ENCODE results near the gene CD59.

CD59 gene

GRCh38 chr11:33770236-33770635 lies 34.0 kb upstream of the CD59 start:
- H3K4me3 ChIP-seq (ENCODE audit: low read depth, low read length): no peak overlapping the region
- no peak for DNase-seq (ENCODE audit: low read depth, low spot score)
- no peak for TF ChIP-seq CTCF (IDR thresholded peaks at IDR 0.05; ENCODE audit: low read depth, low read length)
- in situ Hi-C loops (cut with HindIII; ENCODE audit: low sequenced_read_pairs): no loop called here

- H3K4me3 ChIP-seq (ENCODE audit: low read depth, low read length): no peak overlapping the region
- in situ Hi-C loops (cut with HindIII; ENCODE audit: low sequenced_read_pairs): no loop called here
- DNase-seq (ENCODE audit: low read depth, low spot score): no peak
- TF ChIP-seq CTCF (IDR thresholded peaks at IDR 0.05; ENCODE audit: low read depth, low read length): no peak
Observed at GRCh38 chr11:33769542-33769941, 33.3 kb upstream of the CD59 start.

- H3K4me3 ChIP-seq (ENCODE audit: low read depth, low read length): no peak overlapping the region
- no peak for DNase-seq (ENCODE audit: low read depth, low spot score)
- in situ Hi-C loops (cut with HindIII; ENCODE audit: low sequenced_read_pairs): no loop called here
Observed at GRCh38 chr11:33767624-33768023, 31.4 kb upstream of the CD59 start.

GRCh38 chr11:33766085-33766484 lies 29.9 kb upstream of the CD59 start:
- in situ Hi-C loops (cut with HindIII; ENCODE audit: low sequenced_read_pairs): no loop called here
- no peak overlapping the region for H3K4me3 ChIP-seq (ENCODE audit: low read depth, low read length)
- TF ChIP-seq CTCF (IDR thresholded peaks at IDR 0.05; ENCODE audit: low read depth, low read length): no peak
- no peak for DNase-seq (ENCODE audit: low read depth, low spot score)

More at GRCh38 chr11:33767624-33768023, 31.4 kb upstream of the CD59 start:
- TF ChIP-seq CTCF (IDR thresholded peaks at IDR 0.05; ENCODE audit: low read depth, low read length): no peak

- no peak for DNase-seq (ENCODE audit: low read depth, low spot score)
- in situ Hi-C loops (cut with HindIII; ENCODE audit: low sequenced_read_pairs): no loop called here
- H3K4me3 ChIP-seq (ENCODE audit: low read depth, low read length): no peak overlapping the region
- TF ChIP-seq CTCF (IDR thresholded peaks at IDR 0.05; ENCODE audit: low read depth, low read length): no peak
Observed at GRCh38 chr11:33761471-33761870, 25.2 kb upstream of the CD59 start.

- TF ChIP-seq CTCF (IDR thresholded peaks at IDR 0.05; ENCODE audit: low read depth, low read length): no peak
- in situ Hi-C loops (cut with HindIII; ENCODE audit: low sequenced_read_pairs): no loop called here
- peak; percentile 89 for DNase-seq (ENCODE audit: low read depth, low spot score)
- H3K4me3 ChIP-seq (ENCODE audit: low read depth, low read length): no peak overlapping the region
Observed at GRCh38 chr11:33753304-33753967, 17.2 kb upstream of the CD59 start.
